Breast epithelium (tissue), 3 donors: ENCODE results near the gene ZP3.

Experiments
- CTCF ChIP-seq, 3 donors: fragments of 450-650 bp; IDR thresholded peaks; one replicate each; pipeline ENCODE4 v1.5.1; 2016 to 2017; ENCODE audit warnings: antibody characterized with exemption in 3 of 3, mild to moderate bottlenecking in 3 of 3, moderate library complexity in 3 of 3
- POLR2AphosphoS5 ChIP-seq, 3 donors: sonication (generic); formaldehyde crosslinking; IDR thresholded peaks; one replicate each; pipeline ENCODE4 v1.6.1; 2017; ENCODE audit warnings: antibody characterized with exemption in 3 of 3

GRCh38 chr7:76386691-76387260 is 38.0 kb upstream of the ZP3 start:
- TF ChIP-seq POLR2AphosphoS5 (IDR thresholded peaks at IDR 0.05) = no peak
- no peak for TF ChIP-seq CTCF (IDR thresholded peaks at IDR 0.05)
